HCT116 (cell line): ENCODE measurements around the gene CCDC192.

Experiments used
- EGR1 ChIP-seq: IDR thresholded peaks from 2 replicates; pipeline ENCODE4 v1.6.1; 2012; ENCODE audit warnings: low read depth
- ELF1 ChIP-seq: IDR thresholded peaks from 2 replicates; pipeline ENCODE4 v1.6.1; 2012; ENCODE audit warnings: low read depth, borderline replicate concordance
- EZH2 ChIP-seq: fragments of 200-600 bp; sonication (generic); IDR thresholded peaks from 2 replicates; pipeline ENCODE4 v1.6.1; 2017; ENCODE audit warnings: antibody characterized with exemption, mixed run types
- POLR2A ChIP-seq: IDR thresholded peaks from 2 replicates; pipeline ENCODE4 v1.7.0; 2011; ENCODE audit warnings: borderline replicate concordance; ENCODE audit not compliant: insufficient read depth, insufficient read length; ENCODE audit errors: extremely low read depth
- POLR2AphosphoS5 ChIP-seq: IDR thresholded peaks from 2 replicates; pipeline ENCODE4 v1.6.1; 2011; ENCODE audit warnings: mild to moderate bottlenecking, low read depth, low read length, moderate library complexity
- RAD21 ChIP-seq: IDR thresholded peaks from 2 replicates; pipeline ENCODE4 v1.6.1; 2012; ENCODE audit warnings: low read depth, mild to moderate bottlenecking
- SIN3A ChIP-seq: IDR thresholded peaks from 2 replicates; pipeline ENCODE4 v1.6.1; 2012; ENCODE audit warnings: low read depth
- SP1 ChIP-seq: IDR thresholded peaks from 2 replicates; pipeline ENCODE4 v1.6.1; 2012; ENCODE audit warnings: low read depth
- SRF ChIP-seq: IDR thresholded peaks from 2 replicates; pipeline ENCODE4 v1.6.1; 2012; ENCODE audit warnings: low read depth
- TF ChIP-seq, protein P1 (sequence below), 3 experiments: fragments of 200-600 bp in 1 of 3; sonication (generic) in 1 of 3; IDR thresholded peaks in 2 of 3; conservative IDR thresholded peaks in 1 of 3; 2 replicates each; pipeline ENCODE4 v1.5.1; 2012 to 2017; ENCODE audit warnings: low read depth in 2 of 3, low read length in 2 of 3, antibody characterized with exemption in 1 of 3, borderline replicate concordance in 1 of 3, control low read depth in 1 of 3, mild to moderate bottlenecking in 1 of 3, mixed read lengths in 1 of 3, mixed run types in 1 of 3, moderate library complexity in 1 of 3; ENCODE audit not compliant: insufficient read depth in 1 of 3
- TF ChIP-seq, protein P2 (sequence below): IDR thresholded peaks from 2 replicates; pipeline ENCODE4 v1.6.1; 2012
- TF ChIP-seq, protein P3 (sequence below): IDR thresholded peaks from 2 replicates; pipeline ENCODE4 v1.6.1; 2012
- TF ChIP-seq, protein P4 (sequence below): IDR thresholded peaks from 2 replicates; pipeline ENCODE4 v1.6.1; 2012; ENCODE audit warnings: low read depth

DNA sequence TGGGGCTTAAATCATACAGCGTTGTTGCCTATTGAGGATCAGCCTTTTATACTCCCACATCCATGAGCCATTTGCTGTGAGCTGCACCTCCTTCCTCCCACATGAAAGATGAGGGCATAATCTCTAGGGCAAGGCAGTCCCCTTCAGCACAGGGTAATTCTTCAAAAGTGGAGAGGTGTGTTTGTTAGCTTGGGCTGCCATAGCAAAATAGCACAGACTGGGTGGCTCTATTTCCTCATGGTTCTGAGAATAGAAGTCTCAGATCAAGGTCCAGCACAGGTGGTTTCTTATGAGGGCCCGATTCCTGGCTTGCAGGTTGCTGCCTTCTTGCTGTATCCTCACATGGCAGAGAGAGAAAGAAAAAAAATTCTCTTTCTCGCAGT lies 258.6 kb downstream of the CCDC192 start:
- TF ChIP-seq, protein P1, sequence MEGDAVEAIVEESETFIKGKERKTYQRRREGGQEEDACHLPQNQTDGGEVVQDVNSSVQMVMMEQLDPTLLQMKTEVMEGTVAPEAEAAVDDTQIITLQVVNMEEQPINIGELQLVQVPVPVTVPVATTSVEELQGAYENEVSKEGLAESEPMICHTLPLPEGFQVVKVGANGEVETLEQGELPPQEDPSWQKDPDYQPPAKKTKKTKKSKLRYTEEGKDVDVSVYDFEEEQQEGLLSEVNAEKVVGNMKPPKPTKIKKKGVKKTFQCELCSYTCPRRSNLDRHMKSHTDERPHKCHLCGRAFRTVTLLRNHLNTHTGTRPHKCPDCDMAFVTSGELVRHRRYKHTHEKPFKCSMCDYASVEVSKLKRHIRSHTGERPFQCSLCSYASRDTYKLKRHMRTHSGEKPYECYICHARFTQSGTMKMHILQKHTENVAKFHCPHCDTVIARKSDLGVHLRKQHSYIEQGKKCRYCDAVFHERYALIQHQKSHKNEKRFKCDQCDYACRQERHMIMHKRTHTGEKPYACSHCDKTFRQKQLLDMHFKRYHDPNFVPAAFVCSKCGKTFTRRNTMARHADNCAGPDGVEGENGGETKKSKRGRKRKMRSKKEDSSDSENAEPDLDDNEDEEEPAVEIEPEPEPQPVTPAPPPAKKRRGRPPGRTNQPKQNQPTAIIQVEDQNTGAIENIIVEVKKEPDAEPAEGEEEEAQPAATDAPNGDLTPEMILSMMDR (IDR thresholded peaks at IDR 0.05 in 2 of 3, conservative IDR thresholded peaks at IDR 0.05 in 1 of 3; ENCODE audit: borderline replicate concordance in 1 of 3, insufficient read depth in 1 of 3, low read depth in 2 of 3, low read length in 2 of 3): no peak
- no peak for TF ChIP-seq POLR2A
- TF ChIP-seq EZH2: no peak
- TF ChIP-seq, protein P2, sequence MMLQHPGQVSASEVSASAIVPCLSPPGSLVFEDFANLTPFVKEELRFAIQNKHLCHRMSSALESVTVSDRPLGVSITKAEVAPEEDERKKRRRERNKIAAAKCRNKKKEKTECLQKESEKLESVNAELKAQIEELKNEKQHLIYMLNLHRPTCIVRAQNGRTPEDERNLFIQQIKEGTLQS: no peak
- TF ChIP-seq SP1: no peak
- TF ChIP-seq EGR1: no peak
- TF ChIP-seq RAD21: no peak
- no peak for TF ChIP-seq SIN3A
- no peak for TF ChIP-seq POLR2AphosphoS5
- no peak for TF ChIP-seq ELF1
- TF ChIP-seq, protein P3, sequence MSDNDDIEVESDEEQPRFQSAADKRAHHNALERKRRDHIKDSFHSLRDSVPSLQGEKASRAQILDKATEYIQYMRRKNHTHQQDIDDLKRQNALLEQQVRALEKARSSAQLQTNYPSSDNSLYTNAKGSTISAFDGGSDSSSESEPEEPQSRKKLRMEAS: no peak
- TF ChIP-seq, protein P4, sequence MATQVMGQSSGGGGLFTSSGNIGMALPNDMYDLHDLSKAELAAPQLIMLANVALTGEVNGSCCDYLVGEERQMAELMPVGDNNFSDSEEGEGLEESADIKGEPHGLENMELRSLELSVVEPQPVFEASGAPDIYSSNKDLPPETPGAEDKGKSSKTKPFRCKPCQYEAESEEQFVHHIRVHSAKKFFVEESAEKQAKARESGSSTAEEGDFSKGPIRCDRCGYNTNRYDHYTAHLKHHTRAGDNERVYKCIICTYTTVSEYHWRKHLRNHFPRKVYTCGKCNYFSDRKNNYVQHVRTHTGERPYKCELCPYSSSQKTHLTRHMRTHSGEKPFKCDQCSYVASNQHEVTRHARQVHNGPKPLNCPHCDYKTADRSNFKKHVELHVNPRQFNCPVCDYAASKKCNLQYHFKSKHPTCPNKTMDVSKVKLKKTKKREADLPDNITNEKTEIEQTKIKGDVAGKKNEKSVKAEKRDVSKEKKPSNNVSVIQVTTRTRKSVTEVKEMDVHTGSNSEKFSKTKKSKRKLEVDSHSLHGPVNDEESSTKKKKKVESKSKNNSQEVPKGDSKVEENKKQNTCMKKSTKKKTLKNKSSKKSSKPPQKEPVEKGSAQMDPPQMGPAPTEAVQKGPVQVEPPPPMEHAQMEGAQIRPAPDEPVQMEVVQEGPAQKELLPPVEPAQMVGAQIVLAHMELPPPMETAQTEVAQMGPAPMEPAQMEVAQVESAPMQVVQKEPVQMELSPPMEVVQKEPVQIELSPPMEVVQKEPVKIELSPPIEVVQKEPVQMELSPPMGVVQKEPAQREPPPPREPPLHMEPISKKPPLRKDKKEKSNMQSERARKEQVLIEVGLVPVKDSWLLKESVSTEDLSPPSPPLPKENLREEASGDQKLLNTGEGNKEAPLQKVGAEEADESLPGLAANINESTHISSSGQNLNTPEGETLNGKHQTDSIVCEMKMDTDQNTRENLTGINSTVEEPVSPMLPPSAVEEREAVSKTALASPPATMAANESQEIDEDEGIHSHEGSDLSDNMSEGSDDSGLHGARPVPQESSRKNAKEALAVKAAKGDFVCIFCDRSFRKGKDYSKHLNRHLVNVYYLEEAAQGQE: no peak
- no peak for TF ChIP-seq SRF
